ENCODE data around the gene OSBPL10. TPM values are rescaled to one million over a fixed set of nuclear protein-coding genes. Genes with fewer than 3 reads are reported as not detected.
A peak's percentile ranks its signal among the peaks of the same experiment; 100 is the strongest.

Gene OSBPL10
- total RNA-seq, 1 donor from 2014 or later: 20.5 TPM

GRCh38 chr3:31892500-31892899 lies 88.6 kb downstream of the OSBPL10 start:
- DNase-seq (ENCODE audit: low read depth) (no peak), FAIRE-seq (no peak)
- no peak for TF ChIP-seq CTCF (IDR thresholded peaks at IDR 0.05; ENCODE audit: insufficient read depth, low read length, severe bottlenecking)
- H3K4me3 ChIP-seq (ENCODE audit: low read depth, low read length): no peak overlapping the region
- H3K36me3 ChIP-seq (ENCODE audit: control insufficient read depth, insufficient read depth, low read length): no peaks in the 10 kb centered on the region
- no peaks in the 10 kb centered on the region for H3K27me3 ChIP-seq (ENCODE audit: control insufficient read depth, insufficient read depth, low read length)

GRCh38 chr3:31891876-31892455 lies 89.1 kb downstream of the OSBPL10 start:
- H3K4me3 ChIP-seq (ENCODE audit: low read depth, low read length): no peak overlapping the region
- FAIRE-seq: peak; percentile 28
- DNase-seq (ENCODE audit: low read depth): peak; percentile 41
- no peaks in the 10 kb centered on the region for H3K36me3 ChIP-seq (ENCODE audit: control insufficient read depth, insufficient read depth, low read length)
- H3K27me3 ChIP-seq (ENCODE audit: control insufficient read depth, insufficient read depth, low read length): no peaks in the 10 kb centered on the region
- TF ChIP-seq CTCF (IDR thresholded peaks at IDR 0.05; ENCODE audit: insufficient read depth, low read length, severe bottlenecking): no peak

GRCh38 chr3:31890742-31891469 lies 90.2 kb downstream of the OSBPL10 start:
- Histone ChIP-seq H3K4me3 (ENCODE audit: low read depth, low read length) (no peak overlapping the region), H3K36me3 (ENCODE audit: control insufficient read depth, insufficient read depth, low read length) (no peaks in the 10 kb centered on the region), H3K27me3 (ENCODE audit: control insufficient read depth, insufficient read depth, low read length) (no peaks in the 10 kb centered on the region)
- no peak for TF ChIP-seq CTCF (IDR thresholded peaks at IDR 0.05; ENCODE audit: insufficient read depth, low read length, severe bottlenecking)
- no peak for FAIRE-seq
- DNase-seq (ENCODE audit: low read depth): peak; percentile 83

GRCh38 chr3:31890007-31890406 lies 91.1 kb downstream of the OSBPL10 start:
- TF ChIP-seq CTCF (IDR thresholded peaks at IDR 0.05; ENCODE audit: insufficient read depth, low read length, severe bottlenecking): no peak
- FAIRE-seq (no peak), DNase-seq (ENCODE audit: low read depth) (no peak)
- Histone ChIP-seq H3K36me3 (ENCODE audit: control insufficient read depth, insufficient read depth, low read length) (no peaks in the 10 kb centered on the region), H3K27me3 (ENCODE audit: control insufficient read depth, insufficient read depth, low read length) (no peaks in the 10 kb centered on the region), H3K4me3 (ENCODE audit: low read depth, low read length) (no peak overlapping the region)

GRCh38 chr3:31885235-31885634 lies 95.8 kb downstream of the OSBPL10 start:
- no peak for TF ChIP-seq CTCF (IDR thresholded peaks at IDR 0.05; ENCODE audit: insufficient read depth, low read length, severe bottlenecking)
- Histone ChIP-seq H3K4me3 (ENCODE audit: low read depth, low read length) (no peak overlapping the region), H3K27me3 (ENCODE audit: control insufficient read depth, insufficient read depth, low read length) (no peaks in the 10 kb centered on the region), H3K36me3 (ENCODE audit: control insufficient read depth, insufficient read depth, low read length) (no peaks in the 10 kb centered on the region)
- DNase-seq (ENCODE audit: low read depth) (peak; percentile 38), FAIRE-seq (peak; percentile 86)
